MM.1S (cell line): ENCODE measurements around the gene AHNAK.

Experiments
- EZH2 ChIP-seq: fragments of 300-600 bp; sonication (generic); optimal IDR thresholded peaks from 2 replicates; pipeline ENCODE3; 2017; ENCODE audit warnings: low read depth, mild to moderate bottlenecking, antibody characterized with exemption, low read length, mixed read lengths
- TF ChIP-seq, protein P1 (sequence below): fragments of 300-600 bp; sonication (generic); IDR thresholded peaks from 2 replicates; pipeline ENCODE4 v1.5.1; 2016; ENCODE audit warnings: antibody characterized with exemption, low read length, mixed read lengths

DNA sequence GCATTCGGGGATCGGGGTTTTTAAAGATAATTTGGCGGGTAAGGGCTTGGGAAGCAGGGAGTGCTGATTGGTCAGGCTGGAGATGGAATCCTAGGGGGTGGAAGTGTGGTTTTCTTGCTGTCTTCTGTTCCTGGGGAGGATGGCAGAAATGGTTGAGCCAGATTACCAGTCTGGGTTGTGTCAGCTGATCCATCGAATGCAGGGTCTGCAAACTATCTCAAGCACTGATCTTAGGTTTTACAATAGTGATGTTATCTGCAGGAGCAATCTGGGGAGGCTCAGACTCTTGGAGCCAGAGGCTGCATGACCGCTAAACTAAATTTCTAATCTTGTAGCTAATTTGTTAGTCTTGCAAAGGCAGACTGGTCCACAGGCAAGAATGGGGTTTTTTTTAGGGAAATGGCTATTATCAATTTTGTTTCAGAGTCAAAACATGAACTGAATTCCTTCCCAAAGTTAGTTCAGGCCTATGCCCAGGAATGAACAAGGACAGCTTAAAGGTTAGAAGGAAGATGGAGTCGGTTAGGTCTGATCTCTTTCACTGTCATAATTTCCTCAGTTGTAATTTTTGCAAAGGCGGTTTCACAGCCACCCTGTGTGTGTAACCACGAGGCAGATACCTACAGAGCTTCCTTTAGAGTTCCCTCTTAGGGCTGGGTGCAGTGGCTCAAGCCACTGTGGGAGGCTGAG is 117.6 kb downstream of the AHNAK start:
- TF ChIP-seq, protein P1, sequence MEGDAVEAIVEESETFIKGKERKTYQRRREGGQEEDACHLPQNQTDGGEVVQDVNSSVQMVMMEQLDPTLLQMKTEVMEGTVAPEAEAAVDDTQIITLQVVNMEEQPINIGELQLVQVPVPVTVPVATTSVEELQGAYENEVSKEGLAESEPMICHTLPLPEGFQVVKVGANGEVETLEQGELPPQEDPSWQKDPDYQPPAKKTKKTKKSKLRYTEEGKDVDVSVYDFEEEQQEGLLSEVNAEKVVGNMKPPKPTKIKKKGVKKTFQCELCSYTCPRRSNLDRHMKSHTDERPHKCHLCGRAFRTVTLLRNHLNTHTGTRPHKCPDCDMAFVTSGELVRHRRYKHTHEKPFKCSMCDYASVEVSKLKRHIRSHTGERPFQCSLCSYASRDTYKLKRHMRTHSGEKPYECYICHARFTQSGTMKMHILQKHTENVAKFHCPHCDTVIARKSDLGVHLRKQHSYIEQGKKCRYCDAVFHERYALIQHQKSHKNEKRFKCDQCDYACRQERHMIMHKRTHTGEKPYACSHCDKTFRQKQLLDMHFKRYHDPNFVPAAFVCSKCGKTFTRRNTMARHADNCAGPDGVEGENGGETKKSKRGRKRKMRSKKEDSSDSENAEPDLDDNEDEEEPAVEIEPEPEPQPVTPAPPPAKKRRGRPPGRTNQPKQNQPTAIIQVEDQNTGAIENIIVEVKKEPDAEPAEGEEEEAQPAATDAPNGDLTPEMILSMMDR = no peak
- TF ChIP-seq EZH2 = no peak
